ENCODE data around the gene SEL1L2.

The SEL1L2 gene

DNA sequence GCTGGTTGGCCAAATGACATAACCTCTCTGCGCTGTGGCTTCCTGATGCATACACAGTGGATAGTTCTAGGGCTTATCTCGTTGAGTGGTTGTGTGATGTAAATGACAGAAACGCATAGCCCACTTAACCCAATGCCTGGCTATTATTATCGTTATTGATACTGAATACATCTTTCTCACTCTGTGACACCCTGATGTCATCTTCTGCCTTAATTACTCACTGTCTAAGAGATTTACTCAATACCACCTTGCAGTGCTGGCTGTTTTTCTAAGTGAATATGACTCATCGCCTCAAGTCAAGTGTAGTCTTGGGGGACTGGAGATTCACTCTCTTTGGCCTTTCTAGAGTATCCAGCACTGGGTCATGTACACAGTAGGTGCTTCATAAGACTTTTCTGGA is 132.0 kb downstream of the SEL1L2 start:
- no peaks in the 10 kb centered on the region for H3K9me3 ChIP-seq (ENCODE audit: control insufficient read depth, insufficient read depth, low read length)
- no peak overlapping the region for H3K4me3 ChIP-seq (ENCODE audit: low read depth, low read length)
- no peaks in the 10 kb centered on the region for H3K4me1 ChIP-seq (ENCODE audit: control insufficient read depth, insufficient read depth, low read length)
- H3K36me3 ChIP-seq (ENCODE audit: control insufficient read depth, insufficient read depth, low read length): no peaks in the 10 kb centered on the region
- H3K9ac ChIP-seq (ENCODE audit: low read depth, low read length): no peak overlapping the region
- no peaks in the 10 kb centered on the region for H3K27me3 ChIP-seq (ENCODE audit: control insufficient read depth, insufficient read depth, low read length)

DNA sequence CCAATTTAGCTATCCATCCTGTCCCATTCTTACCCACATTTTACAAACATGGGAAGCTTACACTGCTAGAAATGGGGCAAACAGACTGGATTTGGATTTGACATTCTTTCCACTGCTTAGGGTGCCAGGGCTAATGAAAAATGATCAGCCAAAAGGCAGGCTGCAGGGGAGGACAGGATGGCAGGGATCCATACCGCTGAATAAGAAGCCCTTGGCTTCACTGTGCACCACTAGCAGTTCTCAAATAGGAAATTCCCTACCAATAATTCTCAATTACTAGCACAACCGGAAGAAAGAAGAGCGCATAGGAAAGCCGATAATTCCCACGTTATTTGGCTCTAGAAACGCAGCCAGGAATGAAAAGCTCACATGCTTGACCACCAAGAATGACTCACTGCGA is 132.5 kb downstream of the SEL1L2 start:
- Histone ChIP-seq H3K9ac (ENCODE audit: low read depth, low read length) (no peak overlapping the region), H3K4me1 (ENCODE audit: control insufficient read depth, insufficient read depth, low read length) (no peaks in the 10 kb centered on the region), H3K36me3 (ENCODE audit: control insufficient read depth, insufficient read depth, low read length) (no peaks in the 10 kb centered on the region), H3K4me3 (ENCODE audit: low read depth, low read length) (no peak overlapping the region), H3K9me3 (ENCODE audit: control insufficient read depth, insufficient read depth, low read length) (no peaks in the 10 kb centered on the region), H3K27me3 (ENCODE audit: control insufficient read depth, insufficient read depth, low read length) (no peaks in the 10 kb centered on the region)

DNA sequence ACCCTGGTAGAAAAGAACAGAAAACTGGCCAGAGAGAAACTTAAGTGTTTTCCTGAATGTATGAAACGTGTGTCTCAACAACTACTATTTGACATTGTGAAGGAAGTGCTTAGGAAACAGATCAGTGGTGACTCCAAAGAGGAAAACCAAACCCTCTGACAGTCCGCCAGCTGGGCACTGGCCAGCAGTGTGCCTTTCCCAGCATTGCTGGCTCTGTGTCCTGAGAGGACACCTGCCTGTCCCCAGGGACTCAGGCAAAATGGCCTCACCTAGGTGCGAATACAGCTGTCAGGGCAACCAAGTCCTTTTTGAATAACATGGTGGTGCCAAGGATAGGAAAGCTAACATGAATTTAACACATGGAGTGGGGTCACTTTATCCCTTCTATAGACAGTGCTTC is 133.1 kb downstream of the SEL1L2 start:
- Histone ChIP-seq H3K9ac (ENCODE audit: low read depth, low read length) (no peak overlapping the region), H3K4me1 (ENCODE audit: control insufficient read depth, insufficient read depth, low read length) (no peaks in the 10 kb centered on the region), H3K36me3 (ENCODE audit: control insufficient read depth, insufficient read depth, low read length) (no peaks in the 10 kb centered on the region), H3K27me3 (ENCODE audit: control insufficient read depth, insufficient read depth, low read length) (no peaks in the 10 kb centered on the region), H3K4me3 (ENCODE audit: low read depth, low read length) (no peak overlapping the region), H3K9me3 (ENCODE audit: control insufficient read depth, insufficient read depth, low read length) (no peaks in the 10 kb centered on the region)

DNA sequence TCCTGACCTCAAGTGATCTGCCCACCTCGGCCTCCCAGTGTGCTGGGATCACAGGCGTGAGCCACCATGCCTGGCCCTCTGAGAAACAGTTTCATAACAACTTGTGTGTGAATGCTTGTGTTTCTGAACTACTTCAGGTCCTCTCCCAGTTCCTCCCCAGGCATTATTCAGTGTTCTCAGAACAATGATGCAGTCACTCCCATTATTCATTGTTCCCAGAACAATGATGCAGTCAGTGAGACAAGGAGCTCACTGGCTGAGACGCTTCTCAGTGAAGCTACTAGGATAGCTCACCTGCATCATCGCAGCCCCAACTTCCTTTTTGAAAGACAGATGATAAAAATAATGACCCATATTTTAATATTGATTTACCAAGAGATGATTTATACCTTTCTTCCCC is 134.1 kb downstream of the SEL1L2 start:
- Histone ChIP-seq H3K27me3 (ENCODE audit: control insufficient read depth, insufficient read depth, low read length) (no peaks in the 10 kb centered on the region), H3K9ac (ENCODE audit: low read depth, low read length) (no peak overlapping the region), H3K4me1 (ENCODE audit: control insufficient read depth, insufficient read depth, low read length) (no peaks in the 10 kb centered on the region), H3K36me3 (ENCODE audit: control insufficient read depth, insufficient read depth, low read length) (no peaks in the 10 kb centered on the region), H3K4me3 (ENCODE audit: low read depth, low read length) (no peak overlapping the region), H3K9me3 (ENCODE audit: control insufficient read depth, insufficient read depth, low read length) (no peaks in the 10 kb centered on the region)

DNA sequence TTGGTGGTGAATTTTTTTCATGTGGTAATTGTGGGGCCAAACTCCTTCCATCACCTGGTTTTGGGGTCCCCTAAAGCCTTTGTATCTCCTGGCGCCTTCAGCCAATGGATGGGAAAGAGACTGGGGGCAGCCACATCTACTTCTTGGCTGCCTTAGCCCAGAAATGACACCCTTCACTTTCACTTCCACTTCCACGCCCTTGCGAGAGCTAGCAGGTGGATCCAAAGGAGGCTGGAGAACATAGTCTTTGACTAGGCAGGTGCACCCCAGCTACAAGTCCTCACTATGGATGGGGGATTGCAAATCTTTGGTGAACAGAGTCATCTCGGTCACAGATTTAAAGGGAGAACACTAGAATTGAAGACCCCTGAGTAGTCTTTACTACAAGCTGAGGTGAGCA is 134.8 kb downstream of the SEL1L2 start:
- H3K9ac ChIP-seq (ENCODE audit: low read depth, low read length): no peak overlapping the region
- no peak overlapping the region for H3K4me3 ChIP-seq (ENCODE audit: low read depth, low read length)
- no peaks in the 10 kb centered on the region for H3K4me1 ChIP-seq (ENCODE audit: control insufficient read depth, insufficient read depth, low read length)
- no peaks in the 10 kb centered on the region for H3K9me3 ChIP-seq (ENCODE audit: control insufficient read depth, insufficient read depth, low read length)
- no peaks in the 10 kb centered on the region for H3K27me3 ChIP-seq (ENCODE audit: control insufficient read depth, insufficient read depth, low read length)
- H3K36me3 ChIP-seq (ENCODE audit: control insufficient read depth, insufficient read depth, low read length): no peaks in the 10 kb centered on the region

- Histone ChIP-seq H3K9me3 (ENCODE audit: control insufficient read depth, insufficient read depth, low read length) (no peaks in the 10 kb centered on the region), H3K4me1 (ENCODE audit: control insufficient read depth, insufficient read depth, low read length) (no peaks in the 10 kb centered on the region), H3K9ac (ENCODE audit: low read depth, low read length) (no peak overlapping the region), H3K4me3 (ENCODE audit: low read depth, low read length) (no peak overlapping the region), H3K27me3 (ENCODE audit: control insufficient read depth, insufficient read depth, low read length) (no peaks in the 10 kb centered on the region), H3K36me3 (ENCODE audit: control insufficient read depth, insufficient read depth, low read length) (no peaks in the 10 kb centered on the region)
These were observed 138.1 kb downstream of the SEL1L2 start for GRCh38 chr20:13852306-13852705.

- Histone ChIP-seq H3K4me1 (ENCODE audit: control insufficient read depth, insufficient read depth, low read length) (no peaks in the 10 kb centered on the region), H3K4me3 (ENCODE audit: low read depth, low read length) (no peak overlapping the region), H3K9me3 (ENCODE audit: control insufficient read depth, insufficient read depth, low read length) (no peaks in the 10 kb centered on the region), H3K9ac (ENCODE audit: low read depth, low read length) (no peak overlapping the region), H3K36me3 (ENCODE audit: control insufficient read depth, insufficient read depth, low read length) (no peaks in the 10 kb centered on the region), H3K27me3 (ENCODE audit: control insufficient read depth, insufficient read depth, low read length) (no peaks in the 10 kb centered on the region)
These were observed 139.1 kb downstream of the SEL1L2 start for GRCh38 chr20:13851279-13851678.

DNA sequence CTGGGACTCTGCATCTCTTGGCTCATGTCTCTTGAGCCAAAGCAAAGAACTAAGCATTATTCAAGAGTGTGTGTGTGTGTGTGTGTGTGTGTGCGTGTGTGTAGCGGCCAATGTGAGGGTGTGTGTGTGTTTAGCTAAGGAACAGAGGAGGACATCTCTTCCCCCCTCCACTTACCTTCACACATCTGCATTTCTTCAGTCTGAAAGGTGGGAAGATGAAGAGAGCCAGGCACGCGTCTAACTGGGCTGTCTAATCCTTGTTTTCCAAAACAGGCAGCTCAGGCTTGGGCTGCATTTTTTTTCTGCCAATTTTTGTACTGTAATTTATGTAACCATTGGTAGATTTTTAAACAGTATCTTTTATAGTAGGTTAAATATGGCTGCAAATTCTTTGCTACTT is 146.1 kb downstream of the SEL1L2 start:
- no peak overlapping the region for H3K9ac ChIP-seq (ENCODE audit: low read depth, low read length)
- no peaks in the 10 kb centered on the region for H3K4me1 ChIP-seq (ENCODE audit: control insufficient read depth, insufficient read depth, low read length)
- H3K4me3 ChIP-seq (ENCODE audit: low read depth, low read length): no peak overlapping the region
- H3K27me3 ChIP-seq (ENCODE audit: control insufficient read depth, insufficient read depth, low read length): peaks cover 2% of the 10 kb centered on the region
- H3K36me3 ChIP-seq (ENCODE audit: control insufficient read depth, insufficient read depth, low read length): no peaks in the 10 kb centered on the region
- H3K9me3 ChIP-seq (ENCODE audit: control insufficient read depth, insufficient read depth, low read length): no peaks in the 10 kb centered on the region

- Histone ChIP-seq H3K27me3 (ENCODE audit: control insufficient read depth, insufficient read depth, low read length) (peaks cover 2% of the 10 kb centered on the region), H3K36me3 (ENCODE audit: control insufficient read depth, insufficient read depth, low read length) (no peaks in the 10 kb centered on the region), H3K9me3 (ENCODE audit: control insufficient read depth, insufficient read depth, low read length) (no peaks in the 10 kb centered on the region), H3K9ac (ENCODE audit: low read depth, low read length) (no peak overlapping the region), H3K4me3 (ENCODE audit: low read depth, low read length) (no peak overlapping the region), H3K4me1 (ENCODE audit: control insufficient read depth, insufficient read depth, low read length) (no peaks in the 10 kb centered on the region)
These were observed 149.2 kb downstream of the SEL1L2 start for GRCh38 chr20:13841206-13841605.

DNA sequence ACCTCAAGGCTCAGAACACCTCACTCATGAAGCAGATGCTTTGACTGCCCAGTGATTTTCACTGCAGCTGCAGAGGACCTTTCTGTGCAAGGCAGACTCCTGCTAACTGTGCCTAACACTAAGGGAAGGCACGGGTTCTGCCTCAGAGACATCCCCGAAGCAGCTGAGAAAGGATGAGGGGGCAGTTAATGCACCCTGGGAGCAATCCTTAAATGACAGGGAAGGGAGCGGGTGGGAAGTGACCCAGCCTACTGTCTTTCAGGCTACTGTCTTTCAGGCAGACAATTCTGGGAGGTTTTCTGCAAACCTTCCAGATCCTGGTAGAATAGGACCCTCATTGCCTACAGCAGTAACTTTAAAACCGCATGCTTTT is 150.3 kb downstream of the SEL1L2 start:
- H3K4me1 ChIP-seq (ENCODE audit: control insufficient read depth, insufficient read depth, low read length): no peaks in the 10 kb centered on the region
- H3K36me3 ChIP-seq (ENCODE audit: control insufficient read depth, insufficient read depth, low read length): no peaks in the 10 kb centered on the region
- H3K4me3 ChIP-seq (ENCODE audit: low read depth, low read length): no peak overlapping the region
- peaks cover 2% of the 10 kb centered on the region for H3K27me3 ChIP-seq (ENCODE audit: control insufficient read depth, insufficient read depth, low read length)
- no peak overlapping the region for H3K9ac ChIP-seq (ENCODE audit: low read depth, low read length)
- no peaks in the 10 kb centered on the region for H3K9me3 ChIP-seq (ENCODE audit: control insufficient read depth, insufficient read depth, low read length)

GRCh38 chr20:13839421-13840092 is 150.9 kb downstream of the SEL1L2 start:
- Histone ChIP-seq H3K36me3 (ENCODE audit: control insufficient read depth, insufficient read depth, low read length) (no peaks in the 10 kb centered on the region), H3K9me3 (ENCODE audit: control insufficient read depth, insufficient read depth, low read length) (no peaks in the 10 kb centered on the region), H3K27me3 (ENCODE audit: control insufficient read depth, insufficient read depth, low read length) (peaks cover 2% of the 10 kb centered on the region), H3K9ac (ENCODE audit: low read depth, low read length) (no peak overlapping the region), H3K4me1 (ENCODE audit: control insufficient read depth, insufficient read depth, low read length) (no peaks in the 10 kb centered on the region), H3K4me3 (ENCODE audit: low read depth, low read length) (no peak overlapping the region)

DNA sequence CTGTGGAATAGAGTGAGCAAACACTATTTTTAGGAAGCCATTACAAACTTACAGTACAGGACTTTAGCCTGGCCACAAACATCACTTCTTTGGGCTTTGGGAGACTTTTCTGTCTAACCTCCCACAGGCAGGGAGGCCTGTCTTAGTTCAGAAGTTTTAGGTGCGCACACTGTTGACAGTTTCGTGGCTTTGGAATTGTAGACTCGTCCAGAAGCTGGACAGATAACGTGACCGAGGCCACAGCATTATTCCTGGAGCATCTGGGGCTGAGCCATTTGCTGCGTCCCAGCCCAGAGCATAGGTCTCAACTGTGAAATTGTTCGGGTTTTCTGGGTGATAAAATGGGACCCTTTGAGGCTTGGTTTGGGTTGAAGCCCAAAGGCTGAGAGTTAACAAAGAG is 151.8 kb downstream of the SEL1L2 start:
- Histone ChIP-seq H3K4me3 (ENCODE audit: low read depth, low read length) (no peak overlapping the region), H3K4me1 (ENCODE audit: control insufficient read depth, insufficient read depth, low read length) (no peaks in the 10 kb centered on the region), H3K36me3 (ENCODE audit: control insufficient read depth, insufficient read depth, low read length) (no peaks in the 10 kb centered on the region), H3K9ac (ENCODE audit: low read depth, low read length) (no peak overlapping the region), H3K27me3 (ENCODE audit: control insufficient read depth, insufficient read depth, low read length) (peaks cover 2% of the 10 kb centered on the region), H3K9me3 (ENCODE audit: control insufficient read depth, insufficient read depth, low read length) (no peaks in the 10 kb centered on the region)
